Retinal pigment epithelial cell (primary cell): Measurements from ENCODE around the gene AHSA1.

Experiments used
- DNase-seq: peaks from one replicate; pipeline ENCODE4 v3.0.0-alpha.2; 2010; ENCODE audit warnings: low read depth
- H3K4me3 ChIP-seq: 2 replicates; pipeline ENCODE4 v1.5.1; 2011; ENCODE audit warnings: mild to moderate bottlenecking, low read length, control low read depth, moderate library complexity
- CTCF ChIP-seq: conservative IDR thresholded peaks from 2 replicates; pipeline ENCODE4 v1.5.1; 2011; ENCODE audit warnings: low read depth, low read length, control low read depth, inconsistent platforms

Gene AHSA1

GRCh38 chr14:77508249-77508648 lies 50.4 kb downstream of the AHSA1 start:
- no peak for TF ChIP-seq CTCF
- no peak overlapping the region for H3K4me3 ChIP-seq
- peak; percentile 69 for DNase-seq

- no peak for TF ChIP-seq CTCF
- H3K4me3 ChIP-seq, result no peak overlapping the region
- no peak for DNase-seq
Observed at GRCh38 chr14:77508876-77509275, 51.0 kb downstream of the AHSA1 start.

- no peak for TF ChIP-seq CTCF
- no peak overlapping the region for H3K4me3 ChIP-seq
- no peak for DNase-seq
Observed at GRCh38 chr14:77509366-77509765, 51.5 kb downstream of the AHSA1 start.

- no peak overlapping the region for H3K4me3 ChIP-seq
- no peak for TF ChIP-seq CTCF
- no peak for DNase-seq
Observed at GRCh38 chr14:77511486-77512162, 53.7 kb downstream of the AHSA1 start.

GRCh38 chr14:77516126-77516525 lies 58.2 kb downstream of the AHSA1 start:
- no peak for TF ChIP-seq CTCF
- peak; percentile 75 for DNase-seq
- no peak overlapping the region for H3K4me3 ChIP-seq
